COLO668 (cell line): ENCODE results near the gene GPR4.
"Not testable (repeated sequence)": the region's sequence is repeated elsewhere in the genome, so short reads cannot be mapped to it uniquely, and the experiment has no call there.

ENCODE experiments used
- DNase-seq: peaks from one replicate; lab custom pipeline; 2025; ENCODE audit not compliant: unreplicated experiment; lab: John Stamatoyannopoulos, UW

The GPR4 gene

DNA sequence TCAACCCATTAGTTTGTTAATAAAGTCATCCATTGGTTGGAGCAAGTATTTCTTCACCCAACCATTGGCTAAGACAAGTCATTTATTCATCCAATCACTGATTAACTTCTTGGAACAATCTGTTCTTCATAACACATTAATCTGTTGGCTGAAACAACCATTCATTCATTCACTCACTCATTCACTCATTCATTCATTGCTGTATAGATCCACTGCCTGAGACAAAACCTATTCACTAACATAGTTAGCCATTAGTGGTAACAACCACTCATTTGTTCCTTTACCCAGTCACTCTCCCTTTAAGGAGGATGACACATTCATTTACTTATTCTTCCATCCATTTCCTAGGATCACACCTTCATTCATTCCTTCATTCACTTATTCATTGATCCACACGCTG, 22.0 kb upstream of the GPR4 start:
- DNase-seq: no peak

DNA sequence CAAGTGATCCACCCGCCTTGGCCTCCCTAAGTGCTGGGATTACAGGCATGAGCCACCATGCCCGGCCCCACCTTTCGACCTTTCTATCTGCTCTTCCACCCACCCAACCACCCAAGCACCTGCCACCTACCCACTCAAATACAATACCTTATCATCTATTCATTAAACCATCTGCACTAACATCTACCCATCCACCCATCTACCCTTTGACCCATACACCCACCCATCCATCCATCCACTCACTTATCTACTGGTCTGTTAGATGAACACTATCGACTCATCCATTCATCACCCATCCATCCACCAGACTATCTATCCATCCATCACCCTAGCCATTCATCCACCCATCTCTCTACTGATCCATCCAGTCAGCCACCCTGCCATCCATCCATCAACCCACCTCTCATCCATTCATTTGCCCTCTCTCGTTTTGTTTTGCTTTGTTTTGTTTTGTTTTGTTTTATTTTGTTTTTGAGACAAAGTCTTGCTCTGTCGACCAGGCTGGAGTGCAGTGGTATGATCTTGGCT, 20.0 kb upstream of the GPR4 start:
- DNase-seq: no peak

DNA sequence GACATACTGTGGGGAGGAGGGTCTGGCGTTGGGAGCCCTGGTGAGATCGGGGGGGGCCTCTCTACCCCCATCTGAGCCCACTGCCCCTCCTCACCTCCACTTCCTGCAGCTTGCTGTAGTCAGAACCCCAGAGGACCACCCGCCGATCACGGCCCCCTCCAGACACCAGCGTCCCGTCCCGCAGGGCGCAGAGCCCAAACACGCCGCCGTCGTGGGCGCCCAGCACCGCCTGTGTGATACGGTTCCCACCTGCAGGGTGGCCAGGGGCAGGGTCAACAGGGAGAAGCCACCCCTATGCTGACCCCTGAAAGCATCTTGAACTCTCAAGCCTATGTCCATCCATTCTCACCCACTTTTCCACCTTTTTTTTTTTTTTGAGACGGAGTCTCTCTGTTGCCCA, 19.4 kb upstream of the GPR4 start:
- DNase-seq: no peak

DNA sequence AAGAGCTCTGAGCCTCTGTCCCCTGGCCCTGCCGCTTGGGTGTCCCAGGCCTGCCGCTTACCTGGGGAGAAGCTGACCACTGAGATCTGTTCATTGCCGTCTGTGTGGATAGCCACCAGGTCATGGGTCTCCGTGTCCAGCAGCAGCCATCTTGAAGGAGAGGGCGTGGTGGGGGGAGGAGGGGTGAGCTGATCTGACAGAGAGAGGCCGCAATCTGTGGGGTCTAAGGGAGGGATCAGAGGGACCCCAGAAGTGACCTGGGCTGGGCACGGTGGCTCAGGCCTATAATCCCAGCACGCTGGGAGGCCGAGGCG, 14.6 kb upstream of the GPR4 start:
- no peak for DNase-seq

DNA sequence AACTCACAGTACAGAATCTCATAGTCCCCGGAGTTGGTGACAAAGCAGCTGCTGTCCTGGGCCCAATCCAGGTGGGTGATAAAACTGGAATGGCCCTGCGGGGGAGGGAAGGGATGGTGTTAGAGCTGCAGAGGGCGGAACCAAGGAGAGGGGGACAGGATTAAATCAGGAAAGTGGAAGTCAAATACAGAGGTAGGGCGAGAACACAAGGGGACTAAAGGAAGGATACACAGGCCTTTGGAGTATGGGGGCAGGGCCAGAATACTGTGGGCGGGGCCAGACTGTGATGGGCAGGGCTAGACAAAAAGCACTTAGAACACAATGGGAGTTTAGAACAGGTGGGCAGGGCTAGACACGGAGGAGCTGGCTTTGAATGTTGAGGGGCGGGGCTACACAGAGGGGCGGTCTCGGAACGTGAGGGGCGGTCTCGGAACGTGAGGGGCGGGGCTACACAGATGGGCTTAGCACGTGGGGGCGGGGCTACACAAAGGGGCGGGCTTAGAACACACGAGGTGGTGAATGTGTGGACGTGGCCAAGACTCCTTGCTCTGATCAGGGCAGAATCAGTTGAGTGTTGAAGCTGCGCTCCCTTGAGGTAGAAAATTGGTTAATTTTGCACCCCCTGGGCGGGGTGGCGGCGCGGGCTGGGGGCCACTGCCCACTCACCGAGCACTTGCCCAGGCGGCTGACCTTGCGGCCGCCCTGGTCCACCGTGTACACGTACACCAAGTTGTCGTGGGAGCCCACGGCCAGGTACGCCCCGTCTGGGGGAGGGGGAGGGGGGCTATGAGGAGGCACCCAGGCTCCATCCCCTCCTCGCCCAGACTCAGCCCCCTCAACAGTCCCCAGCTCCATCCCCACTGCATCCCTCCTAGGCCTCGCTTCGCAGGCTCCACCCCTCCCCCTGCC, 14.0 kb upstream of the GPR4 start:
- DNase-seq: peak; percentile 69

DNA sequence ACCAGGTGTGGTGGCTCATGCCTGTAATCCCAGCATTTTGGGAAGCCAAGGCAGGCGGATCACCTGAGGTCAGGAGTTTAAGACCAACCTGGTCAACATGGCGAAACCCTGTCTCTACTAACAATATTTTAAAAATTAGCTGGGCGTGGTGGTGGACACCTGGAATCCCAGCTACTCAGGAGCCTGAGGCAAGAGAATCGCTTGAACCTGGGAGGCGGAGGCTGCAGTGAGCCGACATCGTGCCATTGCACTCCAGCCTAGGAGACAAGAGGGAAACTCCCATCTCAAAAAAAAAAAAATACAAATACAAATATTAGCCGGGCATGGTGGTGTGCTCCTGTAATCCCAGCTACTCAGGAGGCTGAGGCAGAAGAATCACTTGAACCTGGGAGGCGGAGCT, 13.0 kb upstream of the GPR4 start:
- not testable (repeated sequence) for DNase-seq

DNA sequence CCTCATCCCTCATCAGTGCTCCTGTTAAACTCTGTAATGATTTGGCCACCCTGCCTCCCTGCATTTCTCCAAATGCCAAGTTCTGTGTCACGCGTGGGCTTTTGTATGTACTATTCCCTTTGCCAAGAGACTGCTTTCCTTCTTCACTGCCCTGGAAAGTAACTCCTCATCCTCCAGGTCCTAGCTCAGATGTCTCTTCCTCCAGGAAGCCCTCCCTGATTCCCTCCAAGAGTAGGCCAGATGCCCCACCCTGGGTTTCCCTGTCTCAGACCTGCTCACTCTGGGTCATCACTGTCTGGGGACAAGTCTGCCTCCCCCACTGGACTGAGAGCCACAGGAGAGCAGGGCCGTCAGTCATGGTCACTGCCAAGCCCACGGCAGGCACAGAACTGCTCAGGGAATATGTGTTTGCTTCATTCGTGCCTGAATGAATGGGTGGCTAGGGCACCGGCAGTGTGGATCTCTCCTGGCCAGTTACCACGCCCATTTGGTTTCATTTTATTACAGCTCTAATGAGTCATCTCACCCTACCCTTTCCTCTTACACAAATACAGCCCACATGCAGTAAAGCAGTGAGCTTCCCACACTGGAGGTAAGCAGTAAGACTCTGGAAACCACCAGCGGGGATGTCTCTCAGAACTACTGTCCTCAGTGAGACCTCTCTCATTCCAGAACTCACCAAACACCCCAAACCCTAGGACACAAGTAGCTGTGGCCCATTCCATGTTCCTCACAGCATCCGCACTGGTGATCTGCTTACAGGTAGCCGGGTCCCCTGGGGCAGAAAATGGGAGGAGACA, 12.1 kb upstream of the GPR4 start:
- no peak for DNase-seq

DNA sequence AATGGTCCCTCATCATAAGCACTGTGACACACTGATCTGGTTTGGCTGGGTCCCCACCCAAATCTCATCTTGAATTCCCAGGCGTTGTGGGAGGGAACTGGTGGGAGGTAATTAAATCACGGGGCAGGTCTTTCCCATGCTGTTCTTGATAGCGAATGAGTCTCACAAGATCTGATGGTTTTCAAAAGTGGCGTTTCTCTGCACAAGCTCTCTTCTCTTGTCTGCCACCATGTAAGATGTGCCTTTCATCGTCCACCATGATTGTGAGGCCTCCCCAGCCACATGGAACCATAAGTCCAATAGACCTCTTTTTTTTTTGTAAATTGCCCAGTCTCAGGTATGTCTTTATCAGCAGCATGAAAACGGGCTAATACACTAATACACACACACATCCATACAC, 6.9 kb upstream of the GPR4 start:
- DNase-seq: no peak

DNA sequence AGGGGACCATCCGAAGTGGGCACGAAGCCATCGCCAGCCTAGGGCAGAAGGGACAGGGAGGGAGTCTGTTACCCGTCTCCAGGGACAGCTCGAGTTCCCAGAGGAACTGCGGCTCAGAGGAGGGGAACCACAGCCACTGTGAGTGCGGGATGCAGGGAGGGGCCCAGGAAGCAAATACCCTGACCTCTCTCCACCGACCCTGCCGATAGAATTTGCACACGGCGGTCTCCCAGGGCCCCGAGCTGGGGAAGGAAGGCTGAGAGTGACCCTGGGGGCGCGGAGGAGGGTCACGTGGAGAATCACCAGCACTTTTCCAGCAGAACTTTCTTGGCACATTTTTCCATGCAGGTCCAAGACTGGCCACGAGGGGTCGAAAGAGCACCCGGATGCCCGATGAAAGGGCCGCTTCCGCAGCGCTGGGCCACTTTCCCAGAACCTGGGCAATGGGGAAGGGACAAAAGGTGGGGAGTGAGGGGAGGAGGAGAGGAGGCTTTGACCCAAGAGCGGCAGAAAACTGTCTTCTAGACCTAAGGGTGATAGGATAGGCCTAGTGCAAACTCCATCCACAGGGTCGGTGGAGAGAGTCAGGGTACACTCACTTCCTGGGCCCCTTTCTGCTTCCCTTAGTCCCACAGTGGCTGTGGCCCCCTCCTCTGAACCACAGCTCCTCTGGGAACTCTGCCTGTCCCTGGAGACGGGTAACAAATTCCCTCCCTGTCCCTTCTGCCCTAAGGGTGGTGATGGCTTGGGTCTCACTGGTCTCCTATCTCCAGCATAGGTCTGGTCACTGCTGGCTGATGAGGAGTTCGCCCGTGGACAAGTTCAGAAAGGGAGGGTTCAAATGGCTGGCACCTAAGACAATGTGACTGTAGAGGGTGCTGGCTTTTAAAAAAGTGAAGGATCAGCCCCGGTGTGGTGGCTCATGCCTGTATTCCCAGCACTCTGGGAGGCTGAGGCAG, 5.3 kb upstream of the GPR4 start:
- DNase-seq: peak; percentile 63

DNA sequence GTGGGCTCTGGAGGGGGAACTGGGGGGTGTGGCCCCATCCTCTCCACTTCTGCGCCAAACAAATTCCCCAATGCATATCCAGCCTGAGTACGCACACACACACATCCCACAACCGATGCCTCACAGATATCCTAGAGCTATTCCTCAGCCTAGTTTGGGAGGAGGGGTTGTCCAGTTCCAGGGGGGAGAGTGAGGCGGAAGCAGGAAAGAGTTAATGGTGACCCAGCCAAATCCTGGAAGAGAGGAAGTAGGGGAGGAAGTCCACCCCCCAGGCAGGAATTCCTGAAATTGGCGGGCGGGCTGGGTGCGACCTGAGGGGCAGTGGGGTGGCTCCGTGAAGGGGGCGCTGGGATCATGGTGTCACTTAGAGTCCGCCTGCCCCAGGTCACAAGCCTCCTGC, 897 bp downstream of the GPR4 start:
- no peak for DNase-seq

DNA sequence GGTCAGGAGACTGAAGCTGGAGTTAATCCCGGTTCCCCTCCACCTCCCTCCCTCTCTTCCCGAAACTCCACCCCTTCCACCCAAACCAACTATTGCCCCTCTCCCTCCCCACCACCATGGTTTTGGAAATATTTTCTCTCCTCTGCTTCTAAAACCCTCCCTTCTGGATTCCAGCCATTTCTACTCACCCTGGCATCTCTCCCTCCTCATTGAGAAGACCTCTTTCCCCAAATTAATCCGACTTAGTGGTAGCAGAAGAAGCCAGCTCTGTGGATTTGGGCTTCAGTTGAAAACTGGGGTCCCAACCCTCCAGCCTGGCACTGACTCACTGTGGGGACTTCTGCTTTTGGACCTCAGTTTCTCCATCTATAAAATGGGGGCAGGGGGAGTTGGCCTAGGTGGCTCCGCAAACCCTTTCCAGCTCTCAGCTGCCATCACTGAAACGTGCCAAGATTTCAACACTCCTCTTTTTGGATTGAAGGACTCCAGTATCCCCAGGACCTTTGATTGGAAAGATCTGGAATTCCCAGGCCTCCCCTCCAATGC, 1.6 kb downstream of the GPR4 start:
- DNase-seq: no peak

DNA sequence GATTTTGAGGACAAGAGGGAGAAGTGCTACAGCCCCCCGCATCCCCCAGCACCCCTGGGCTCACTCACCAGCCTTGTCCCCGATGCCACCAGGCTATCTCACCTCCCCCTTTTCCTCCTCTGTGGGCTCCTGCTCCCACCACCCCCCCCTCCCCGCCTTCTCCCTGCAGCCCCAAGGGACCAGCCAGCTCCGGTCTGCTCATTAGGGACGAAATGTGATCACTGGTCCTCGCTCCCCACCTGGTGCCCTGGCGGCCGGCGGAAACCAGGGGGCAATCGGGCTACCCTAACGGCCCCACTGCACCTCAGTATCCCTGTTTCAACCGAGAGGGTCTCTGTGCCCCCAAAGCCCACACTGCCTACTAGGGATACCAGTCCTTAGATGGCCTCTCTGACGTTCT, 2.7 kb downstream of the GPR4 start:
- DNase-seq: no peak

DNA sequence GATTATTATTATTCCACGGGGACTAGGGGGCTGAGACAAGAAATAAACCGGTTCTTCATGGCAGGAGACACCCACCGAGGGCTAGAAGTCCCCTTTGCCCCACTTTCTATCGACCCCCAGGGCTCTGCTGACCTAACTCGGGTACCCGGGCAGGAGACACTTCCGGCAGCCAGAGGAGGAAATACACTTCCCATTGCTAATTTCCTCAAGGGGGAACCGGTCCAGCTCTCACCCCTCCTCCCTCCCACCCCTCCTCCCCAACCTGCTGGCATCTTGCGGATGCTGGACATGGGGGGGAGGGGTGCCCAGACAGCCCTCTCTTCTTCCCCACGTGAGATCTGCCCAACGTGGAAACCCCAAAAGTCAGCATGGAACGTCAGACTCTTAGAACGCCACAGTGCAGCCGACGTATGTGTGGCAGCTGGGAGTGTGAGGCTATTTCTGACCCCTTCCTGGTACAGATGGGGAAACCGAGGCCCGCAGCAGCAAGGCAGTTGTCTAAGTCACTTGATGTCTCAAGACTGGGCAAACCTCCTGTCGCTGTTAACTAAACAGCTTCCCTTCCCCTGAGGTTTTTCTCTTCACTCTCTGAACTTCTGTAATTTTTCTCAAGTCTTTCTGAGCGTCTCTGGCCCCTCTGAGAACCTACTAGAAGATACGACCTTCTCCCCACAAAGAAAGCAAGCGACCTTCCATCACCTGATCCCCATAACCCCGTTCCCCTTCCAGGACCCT, 3.6 kb downstream of the GPR4 start:
- no peak for DNase-seq

DNA sequence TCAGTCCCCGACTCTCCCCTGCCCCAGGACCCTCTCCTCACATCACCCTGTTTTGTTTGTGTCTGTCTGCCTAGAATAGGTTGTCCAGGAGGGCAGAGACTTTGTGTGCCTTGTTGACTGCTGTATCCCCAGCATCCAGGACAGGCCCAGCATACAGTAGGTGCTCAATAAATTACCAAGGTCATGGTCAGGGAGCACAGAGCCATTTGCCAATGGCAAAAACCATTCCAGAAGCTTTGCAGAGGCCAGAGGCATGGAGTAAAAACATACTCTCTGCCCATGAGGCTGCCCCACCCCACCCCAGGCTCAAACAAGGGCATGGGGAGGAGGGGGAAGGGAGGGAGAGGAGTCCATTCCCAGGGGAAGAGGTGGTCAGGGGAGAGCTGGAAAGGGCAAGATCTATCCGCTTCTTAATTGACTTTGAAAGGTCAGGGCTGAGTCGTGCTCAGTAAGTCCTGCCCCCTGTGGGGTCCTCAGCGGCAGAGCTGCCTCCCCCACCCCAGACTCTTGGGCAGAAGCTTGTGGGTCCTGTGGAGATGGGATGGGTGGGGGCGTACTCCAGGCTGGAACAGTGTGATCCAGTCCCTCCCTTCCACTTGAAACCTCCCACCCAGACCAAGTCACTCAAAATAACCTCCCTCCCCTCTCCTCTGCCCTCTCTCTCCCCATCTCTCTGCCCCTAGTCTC, 4.4 kb downstream of the GPR4 start:
- DNase-seq: no peak

DNA sequence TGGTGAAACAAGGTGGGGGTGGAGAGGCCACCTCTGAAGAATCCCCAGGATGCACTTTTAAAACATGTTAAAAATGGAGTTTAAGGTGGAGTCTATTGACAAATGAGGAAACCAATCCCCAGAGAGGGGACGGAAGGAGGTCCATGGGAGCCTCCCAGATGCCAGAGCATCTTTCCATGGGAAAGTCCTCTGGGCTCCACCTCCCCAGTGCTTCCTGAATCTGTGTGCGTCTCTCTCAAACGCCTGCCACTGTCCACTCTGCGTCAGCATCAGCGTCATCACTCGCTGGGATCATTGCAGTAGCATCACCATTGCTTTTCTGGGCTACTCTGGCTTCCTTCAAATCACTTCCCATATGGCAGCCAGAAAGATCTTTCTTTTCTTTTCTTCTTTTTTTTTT, 6.2 kb downstream of the GPR4 start:
- DNase-seq: no peak

DNA sequence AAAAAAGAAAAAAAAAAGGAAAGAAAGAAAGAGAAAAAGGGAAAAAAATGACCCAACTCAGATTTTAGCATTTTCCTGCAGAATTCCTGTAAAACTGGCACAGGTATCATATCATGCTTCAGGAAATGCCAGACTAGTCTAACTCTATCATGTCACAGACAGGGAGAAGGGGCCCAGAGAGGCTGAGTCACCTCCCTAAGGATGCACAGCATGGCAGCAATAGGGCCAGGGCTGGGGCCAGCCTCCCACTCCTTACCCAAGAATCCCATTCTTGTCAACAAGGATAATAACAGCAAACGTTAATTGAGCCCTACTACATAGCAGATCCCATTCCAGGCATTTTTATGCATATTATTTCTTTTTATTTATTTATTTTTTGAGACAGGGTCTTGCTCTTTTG, 8.5 kb downstream of the GPR4 start:
- DNase-seq: no peak

DNA sequence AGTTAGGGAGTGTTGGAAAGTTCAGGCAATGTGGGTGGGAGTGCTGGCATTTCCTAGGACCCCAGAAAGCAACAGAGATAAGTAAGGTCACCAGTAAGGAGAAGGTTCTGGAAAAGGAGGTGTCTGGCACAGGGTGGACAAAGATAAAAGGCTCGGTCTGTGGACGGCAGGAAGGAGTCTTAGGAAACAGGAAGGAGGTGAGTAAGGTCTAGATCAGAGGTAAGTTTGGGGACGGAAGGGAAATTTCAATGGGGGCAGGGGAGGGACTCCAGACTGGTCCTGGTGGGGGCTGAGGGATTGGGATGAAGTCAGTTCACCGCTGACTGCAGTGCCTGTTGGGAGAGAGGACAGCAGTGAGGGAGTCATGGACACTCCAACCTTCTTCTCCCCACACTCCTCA, 9.6 kb downstream of the GPR4 start:
- DNase-seq: no peak

DNA sequence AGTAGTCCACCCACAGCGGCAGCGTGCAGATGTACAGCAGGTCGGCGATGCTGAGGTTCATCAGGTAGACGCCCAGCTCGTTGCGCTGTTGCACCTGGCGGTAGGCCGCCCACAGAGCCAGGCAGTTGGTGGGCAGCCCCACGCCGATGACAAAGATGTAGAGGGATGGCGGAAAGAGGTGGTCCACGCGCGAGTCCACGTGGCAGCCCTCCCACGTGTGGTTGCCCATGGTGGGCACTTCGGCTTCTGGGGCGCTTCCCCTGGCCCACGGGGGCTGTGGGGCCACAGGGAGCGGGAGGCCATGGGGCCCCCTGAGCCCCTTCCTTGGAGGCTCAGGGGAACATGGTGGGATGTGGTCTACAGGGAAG, 10.4 kb downstream of the GPR4 start:
- DNase-seq: no peak

DNA sequence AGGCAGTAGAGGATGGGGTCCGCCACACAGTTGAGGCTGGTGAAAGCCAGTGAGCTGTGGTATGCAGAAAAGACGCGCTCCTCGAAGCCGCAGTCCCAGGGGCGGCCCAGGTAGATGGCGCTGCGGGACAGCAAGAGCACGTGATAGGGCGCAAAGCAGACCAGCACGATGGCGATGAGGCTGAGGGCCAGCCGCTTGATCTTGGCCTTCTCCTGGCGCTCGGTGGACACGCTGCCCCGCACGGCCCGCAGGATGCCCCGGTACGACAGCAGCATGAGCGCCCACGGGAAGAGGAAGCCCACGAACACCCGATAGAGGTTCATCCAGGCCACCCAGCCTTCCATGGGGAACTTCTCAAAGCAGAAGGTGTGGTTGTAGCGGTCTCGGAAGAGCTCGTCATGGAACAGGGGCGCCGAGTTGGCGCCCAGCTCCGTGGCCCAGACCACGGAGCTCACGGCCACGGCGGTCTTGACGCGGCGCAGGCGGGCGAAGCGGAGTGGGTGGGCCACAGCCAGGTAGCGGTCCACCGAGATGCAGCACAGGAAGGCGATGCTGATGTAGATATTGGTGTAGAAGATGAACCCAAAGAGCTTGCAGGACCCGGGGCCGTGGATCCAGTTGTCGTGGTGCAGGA, 10.9 kb downstream of the GPR4 start:
- peak; percentile 55 for DNase-seq
